HG03097 (cell line): ENCODE results near the gene COX6B2.
"Not testable (repeated sequence)": the region's sequence is repeated elsewhere in the genome, so short reads cannot be mapped to it uniquely, and the experiment has no call there.

ENCODE experiments used
- ATAC-seq: cut with Tn5 transposase; IDR thresholded peaks from one replicate; pipeline ENCODE4 v1.9.1; 2021; ENCODE audit not compliant: unreplicated experiment, low FRiP score

The COX6B2 gene

GRCh38 chr19:55345101-55345817 lies 9.3 kb downstream of the COX6B2 start:
- no peak for ATAC-seq

DNA sequence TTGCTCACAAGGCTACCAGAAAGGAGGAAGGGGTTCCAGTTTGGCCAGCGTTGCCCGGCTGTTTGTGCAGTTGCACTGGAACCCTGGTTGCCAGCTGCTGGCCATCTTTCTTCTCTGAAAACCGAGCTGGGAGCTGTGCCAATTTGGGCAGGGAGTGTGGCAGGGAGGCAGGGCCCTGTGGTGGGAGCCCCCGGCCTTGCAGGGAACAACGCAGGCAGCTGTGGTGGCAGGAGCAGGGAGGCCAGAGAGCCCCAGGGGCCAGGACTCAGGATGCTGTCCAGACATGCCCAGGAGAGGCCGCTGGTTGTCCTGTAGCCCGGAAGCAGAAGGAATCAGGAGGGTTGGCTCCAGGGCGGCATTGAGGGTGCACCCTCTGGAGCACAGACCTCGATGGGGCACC lies 10.1 kb downstream of the COX6B2 start:
- ATAC-seq, result no peak

GRCh38 chr19:55341595-55342531 lies 12.7 kb downstream of the COX6B2 start:
- ATAC-seq, result no peak

GRCh38 chr19:55341171-55341588 lies 13.3 kb downstream of the COX6B2 start:
- ATAC-seq, result no peak

- no peak for ATAC-seq
Observed at GRCh38 chr19:55340784-55341147, 13.8 kb downstream of the COX6B2 start.

GRCh38 chr19:55339889-55340783 lies 14.4 kb downstream of the COX6B2 start:
- ATAC-seq, result no peak

- ATAC-seq, result peak; percentile 87
Observed at GRCh38 chr19:55339105-55339888, 15.2 kb downstream of the COX6B2 start, which contains the start of gene KMT5C. Gene KMT5C (plus strand): TSS chr19:55339876. CDS start chr19:55341937, 2,061 bp downstream.

- ATAC-seq, result no peak
Observed at GRCh38 chr19:55336101-55336500, 18.4 kb downstream of the COX6B2 start.

GRCh38 chr19:55333870-55334269 lies 20.6 kb downstream of the COX6B2 start:
- no peak for ATAC-seq

DNA sequence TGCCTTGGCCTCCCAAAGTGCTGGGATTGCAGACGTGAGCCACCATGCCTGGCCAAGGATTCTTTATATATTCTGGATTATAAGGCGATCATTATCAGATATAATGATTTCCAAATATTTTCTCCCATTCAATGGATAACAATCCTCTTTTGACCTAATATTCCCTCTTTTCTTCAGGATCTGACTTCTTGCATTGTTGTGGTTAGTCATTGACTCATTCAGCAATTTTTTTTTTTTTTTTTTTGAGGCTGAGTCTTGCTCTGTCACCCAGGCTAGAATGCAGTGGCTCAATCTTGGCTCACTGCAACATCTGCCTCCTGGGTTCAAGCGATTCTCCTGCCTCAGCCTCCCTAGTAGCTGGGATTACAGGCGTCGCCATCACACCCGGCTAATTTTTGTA lies 24.7 kb downstream of the COX6B2 start:
- not testable (repeated sequence) for ATAC-seq

DNA sequence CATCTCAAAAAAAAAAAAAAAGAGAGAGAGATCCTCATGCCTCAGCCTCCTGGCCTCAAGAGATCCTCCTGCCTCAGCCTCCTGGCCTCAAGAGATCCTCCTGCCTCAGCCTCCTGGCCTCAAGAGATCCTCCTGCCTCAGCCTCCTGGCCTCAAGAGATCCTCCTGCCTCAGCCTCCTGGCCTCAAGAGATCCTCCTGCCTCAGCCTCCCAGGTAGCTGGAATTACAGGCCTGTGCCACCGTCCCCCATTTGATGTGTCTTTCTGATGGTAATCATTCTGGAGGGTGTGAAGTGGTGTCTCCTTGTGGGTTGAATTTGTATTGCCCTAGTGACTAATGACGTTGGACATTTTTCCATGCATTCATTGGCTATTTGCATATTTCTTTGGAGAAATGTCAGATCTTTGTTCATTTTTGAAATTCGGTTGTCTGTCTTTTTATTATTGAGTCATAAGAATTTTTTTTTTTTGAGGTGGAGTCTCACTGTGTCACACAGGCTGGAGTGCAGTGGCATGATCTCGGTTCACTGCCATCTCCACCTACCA lies 25.7 kb downstream of the COX6B2 start:
- ATAC-seq, result not testable (repeated sequence)

GRCh38 chr19:55325172-55325571 lies 29.3 kb downstream of the COX6B2 start, which contains the start of gene TMEM150B:
Gene TMEM150B (minus strand): TSS chr19:55325341. CDS start chr19:55321036, 4,305 bp downstream.
- no peak for ATAC-seq

- ATAC-seq, result no peak
Observed at GRCh38 chr19:55324662-55325061, 29.9 kb downstream of the COX6B2 start.

DNA sequence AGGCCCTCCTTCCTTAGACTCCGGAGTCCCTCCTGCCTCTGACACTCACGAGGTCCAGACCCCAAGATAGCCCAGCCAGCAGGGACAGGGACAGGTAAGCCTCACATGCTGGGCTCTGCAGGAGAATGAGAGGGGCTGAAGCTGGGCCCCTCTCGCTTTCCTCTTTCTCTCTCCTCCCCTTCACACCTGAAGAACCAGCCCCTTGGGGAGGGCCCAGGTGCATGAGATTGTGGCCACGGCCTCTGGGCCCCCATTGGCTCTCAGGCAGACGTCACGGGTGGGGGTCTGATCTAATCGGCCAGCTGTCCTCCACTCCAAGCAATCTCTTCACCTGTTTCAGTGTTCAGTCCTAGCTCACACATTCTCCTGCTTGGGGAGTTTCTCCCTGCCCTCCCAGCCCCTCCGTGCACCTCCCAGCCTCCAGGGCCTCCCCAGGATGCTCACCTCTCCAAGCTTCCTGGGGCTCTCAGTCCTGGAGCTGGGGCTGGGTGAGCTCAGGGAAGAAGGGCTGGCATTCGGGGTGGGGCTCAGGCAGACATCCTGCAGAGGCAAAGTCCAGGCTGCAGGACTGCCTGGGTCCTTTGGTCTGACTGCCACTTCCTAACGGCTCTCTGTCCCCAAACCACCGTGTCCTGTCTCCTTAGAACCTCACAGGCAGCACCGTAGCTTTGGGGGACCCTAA lies 32.2 kb downstream of the COX6B2 start:
- ATAC-seq, result no peak

GRCh38 chr19:55321466-55322137 lies 32.9 kb downstream of the COX6B2 start:
- no peak for ATAC-seq

GRCh38 chr19:55320844-55321419 lies 33.6 kb downstream of the COX6B2 start:
- no peak for ATAC-seq

DNA sequence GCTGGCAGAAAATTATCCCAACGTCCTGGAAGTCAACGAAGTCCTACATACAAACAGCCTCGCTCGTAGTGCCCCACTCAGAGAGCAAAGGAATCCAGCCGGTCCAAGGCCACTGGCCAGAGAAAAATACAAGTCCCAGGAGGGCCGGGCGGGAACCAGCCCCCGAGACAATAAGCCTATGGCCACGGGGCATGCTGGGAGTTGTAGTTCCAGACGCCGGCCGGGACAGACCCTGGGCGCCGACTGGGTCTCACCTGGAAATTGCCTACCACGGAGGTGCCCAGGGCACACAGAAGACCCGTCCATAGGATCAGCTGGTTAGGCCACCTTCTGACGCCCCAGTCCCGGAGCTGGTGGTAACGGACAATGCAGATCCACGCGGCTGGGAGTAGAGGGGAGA lies 34.7 kb downstream of the COX6B2 start:
- ATAC-seq, result no peak

GRCh38 chr19:55316646-55317045 lies 37.9 kb downstream of the COX6B2 start:
- ATAC-seq, result no peak
